Liver (tissue), 9 donors: ENCODE data around the gene CGB7. TPM values are rescaled to one million over a fixed set of nuclear protein-coding genes. Genes with fewer than 3 reads are reported as not detected.

Experiments used
- DNase-seq: peaks from one replicate; pipeline ENCODE4 v3.0.0-alpha.2; 2017; ENCODE audit warnings: low spot score
- H3K27ac ChIP-seq, 2 donors: one replicate each; pipeline ENCODE4 v1.7.0; 2013; ENCODE audit warnings: inconsistent platforms in 2 of 2, low read length in 2 of 2, control low read depth in 1 of 2, low read depth in 1 of 2, mild to moderate bottlenecking in 1 of 2
- H3K27me3 ChIP-seq, 4 donors: one replicate each; pipeline versions ENCODE4 v1.6.1 to v1.7.0; 2013; ENCODE audit warnings: low read length in 3 of 4, inconsistent platforms in 1 of 4, mild to moderate bottlenecking in 1 of 4, moderate library complexity in 1 of 4; ENCODE audit not compliant: control insufficient read depth in 4 of 4, insufficient read depth in 4 of 4
- H3K36me3 ChIP-seq, 4 donors: one replicate each; pipeline versions ENCODE4 v1.6.1 to v1.7.0; 2013; ENCODE audit warnings: low read length in 3 of 4, mild to moderate bottlenecking in 3 of 4, low read depth in 1 of 4, moderate library complexity in 1 of 4; ENCODE audit not compliant: control insufficient read depth in 4 of 4, insufficient read depth in 3 of 4
- H3K4me1 ChIP-seq, 4 donors: one replicate each; pipeline versions ENCODE4 v1.6.1 to v1.7.0; 2013; ENCODE audit warnings: low read length in 3 of 4, mild to moderate bottlenecking in 3 of 4, moderate library complexity in 1 of 4; ENCODE audit not compliant: control insufficient read depth in 4 of 4, insufficient read depth in 4 of 4
- H3K4me3 ChIP-seq, 3 donors: one replicate each; pipeline versions ENCODE4 v1.6.1 to v1.7.0; 2013; ENCODE audit warnings: low read length in 3 of 3, control low read depth in 1 of 3, low read depth in 1 of 3, mild to moderate bottlenecking in 1 of 3
- H3K9ac ChIP-seq, 2 donors: one replicate each; pipeline ENCODE4 v1.7.0; 2013; ENCODE audit warnings: low read length in 2 of 2, mild to moderate bottlenecking in 2 of 2, moderate library complexity in 2 of 2, control low read depth in 1 of 2, low read depth in 1 of 2
- H3K9me3 ChIP-seq, 4 donors: one replicate each; pipeline versions ENCODE4 v1.6.1 to v1.7.0; 2013; ENCODE audit warnings: low read length in 3 of 4; ENCODE audit not compliant: control insufficient read depth in 4 of 4
- ATF3 ChIP-seq: IDR thresholded peaks from 2 replicates; pipeline ENCODE4 v1.6.1; 2016; ENCODE audit warnings: antibody characterized with exemption
- FOXA1 ChIP-seq: IDR thresholded peaks from 2 replicates; pipeline ENCODE4 v1.6.1; 2016; ENCODE audit warnings: antibody characterized with exemption
- FOXA2 ChIP-seq: IDR thresholded peaks from 2 replicates; pipeline ENCODE4 v1.6.1; 2016; ENCODE audit warnings: antibody characterized with exemption
- GABPA ChIP-seq, 2 donors: IDR thresholded peaks in 1 of 2; conservative IDR thresholded peaks in 1 of 2; 2 replicates each; pipeline ENCODE4 v1.6.1; 2016; ENCODE audit warnings: antibody characterized with exemption in 2 of 2, mild to moderate bottlenecking in 1 of 2, moderate library complexity in 1 of 2
- HNF4A ChIP-seq, 2 donors: conservative IDR thresholded peaks; 2 replicates each; pipeline ENCODE4 v1.6.1; 2016; ENCODE audit warnings: antibody characterized with exemption in 2 of 2, mild to moderate bottlenecking in 2 of 2
- HNF4G ChIP-seq: IDR thresholded peaks from 2 replicates; pipeline ENCODE4 v1.6.1; 2016; ENCODE audit warnings: antibody characterized with exemption
- JUND ChIP-seq, 2 donors: IDR thresholded peaks; 2 replicates each; pipeline ENCODE4 v1.6.1; 2016; ENCODE audit warnings: antibody characterized with exemption in 2 of 2
- MAX ChIP-seq: IDR thresholded peaks from 2 replicates; pipeline ENCODE4 v1.6.1; 2016; ENCODE audit warnings: antibody characterized with exemption
- RAD21 ChIP-seq, 2 donors: IDR thresholded peaks; 2 replicates each; pipeline ENCODE4 v1.6.1; 2016; ENCODE audit warnings: antibody characterized with exemption in 2 of 2, mild to moderate bottlenecking in 2 of 2
- REST ChIP-seq: IDR thresholded peaks from 2 replicates; pipeline ENCODE4 v1.6.1; 2016; ENCODE audit warnings: antibody characterized with exemption, mild to moderate bottlenecking
- SP1 ChIP-seq: IDR thresholded peaks from 2 replicates; pipeline ENCODE4 v1.6.1; 2018; ENCODE audit warnings: antibody characterized with exemption, mild to moderate bottlenecking
- TAF1 ChIP-seq: conservative IDR thresholded peaks from 2 replicates; pipeline ENCODE4 v1.6.1; 2016; ENCODE audit warnings: antibody characterized with exemption, mild to moderate bottlenecking
- YY1 ChIP-seq: IDR thresholded peaks from 2 replicates; pipeline ENCODE4 v1.6.1; 2016; ENCODE audit warnings: antibody characterized with exemption, mild to moderate bottlenecking
- ZBTB33 ChIP-seq: IDR thresholded peaks from 2 replicates; pipeline ENCODE4 v1.6.1; 2016; ENCODE audit warnings: antibody characterized with exemption
- WGBS: extraction: QIAGEN DNeasy Blood & Tissue Kit; methylation state at CpG from one replicate; pipeline ENCODE4 v1.1.7; 2013; 5-methylcytosine and 5-hydroxymethylcytosine counted together
- polyA plus RNA-seq, 2 donors: library from polyadenylated mRNA; stranded (reverse) in 1 of 2; unstranded in 1 of 2; fragments of 200-250 nt in 1 of 2; fragments of >200 nt in 1 of 2; fragmentation: Nextera tagmentation in 1 of 2; extraction: Ambion mirVana in 1 of 2; gene quantifications; one replicate each; pipeline versions ENCODE4 v1.2.1 to v1.2.3, GENCODE V29; 2013 to 2015
- total RNA-seq, 2 donors: library from RNA; depleted of rRNA; stranded (reverse); fragments of >200 nt; gene quantifications; one replicate each; pipeline ENCODE4 v1.2.3, GENCODE V29; 2014
- donor health status: healthy.
- donor health status: healthy.
- donor health status: healthy.
- donor health status: healthy.
- donor health status: healthy.

Gene CGB7
- total and polyA plus RNA-seq, 4 donors: not detected

- H3K4me1 ChIP-seq: peaks cover 5 to 22% (median 16%) of the 10 kb centered on the region in 4 donors
- H3K27ac ChIP-seq: no peak overlapping the region
- no peaks in the 10 kb centered on the region for H3K36me3 ChIP-seq
- no peak for DNase-seq
- no peak overlapping the region for H3K9ac ChIP-seq
- no peaks in the 10 kb centered on the region for H3K9me3 ChIP-seq
- WGBS: 90% methylated on average over 9 of the region's 9 CpGs
- no peak overlapping the region for H3K4me3 ChIP-seq
- H3K27me3 ChIP-seq: no peaks in the 10 kb centered on the region
- no peak for TF ChIP-seq ATF3
- TF ChIP-seq HNF4G: no peak
These were observed 35.4 kb downstream of the CGB7 start for GRCh38 chr19:49022116-49022515.

GRCh38 chr19:49020931-49021895 lies 36.3 kb downstream of the CGB7 start:
- WGBS: 50% methylated on average over 16 of the region's 16 CpGs
- no peaks in the 10 kb centered on the region for H3K9me3 ChIP-seq
- DNase-seq: no peak
- H3K27ac ChIP-seq: no peak overlapping the region
- no peak overlapping the region for H3K9ac ChIP-seq
- H3K4me3 ChIP-seq: no peak overlapping the region
- H3K4me1 ChIP-seq: peaks cover 5 to 22% (median 16%) of the 10 kb centered on the region in 4 donors
- peaks cover 0 to under 1% (median 0%) of the 10 kb centered on the region in 4 donors for H3K36me3 ChIP-seq
- H3K27me3 ChIP-seq: no peaks in the 10 kb centered on the region
- TF ChIP-seq MAX (no peak), HNF4G (no peak), YY1 (no peak)

- no peak overlapping the region for H3K4me3 ChIP-seq
These were observed 37.2 kb downstream of the CGB7 start for GRCh38 chr19:49020342-49020741.

More at GRCh38 chr19:49020342-49020741, 37.2 kb downstream of the CGB7 start:
- TF ChIP-seq FOXA1 (no peak), ATF3 (no peak), YY1 (no peak), MAX (no peak), HNF4A (conservative IDR thresholded peaks at IDR 0.05) (no peak), GABPA (IDR thresholded peaks at IDR 0.05 in 1 of 2, conservative IDR thresholded peaks at IDR 0.05 in 1 of 2) (no peak), JUND (IDR thresholded peaks at IDR 0.05) (no peak), RAD21 (IDR thresholded peaks at IDR 0.05) (no peak), REST (no peak), FOXA2 (no peak), SP1 (no peak), TAF1 (no peak), ZBTB33 (no peak)
- WGBS: 71% methylated on average over 11 of the region's 11 CpGs
- H3K36me3 ChIP-seq: peaks cover 0 to 4% (median 3%) of the 10 kb centered on the region in 4 donors
- H3K4me1 ChIP-seq: peaks cover 5 to 22% (median 16%) of the 10 kb centered on the region in 4 donors
- DNase-seq: no peak
- no peak overlapping the region for H3K9ac ChIP-seq
- no peak overlapping the region for H3K27ac ChIP-seq
- H3K9me3 ChIP-seq: no peaks in the 10 kb centered on the region
- H3K27me3 ChIP-seq: no peaks in the 10 kb centered on the region
